Islet precursor cell (in vitro differentiated cells): ENCODE results near the gene RTL10.
"Not testable (repeated sequence)": the region's sequence is repeated elsewhere in the genome, so short reads cannot be mapped to it uniquely, and the experiment has no call there.

ENCODE experiments used
- DNase-seq: peaks from one replicate; pipeline ENCODE4 v3.0.0-alpha.2; 2018

Gene RTL10

GRCh38 chr22:19888131-19888746 lies 33.6 kb upstream of the RTL10 start:
- no peak for DNase-seq

DNA sequence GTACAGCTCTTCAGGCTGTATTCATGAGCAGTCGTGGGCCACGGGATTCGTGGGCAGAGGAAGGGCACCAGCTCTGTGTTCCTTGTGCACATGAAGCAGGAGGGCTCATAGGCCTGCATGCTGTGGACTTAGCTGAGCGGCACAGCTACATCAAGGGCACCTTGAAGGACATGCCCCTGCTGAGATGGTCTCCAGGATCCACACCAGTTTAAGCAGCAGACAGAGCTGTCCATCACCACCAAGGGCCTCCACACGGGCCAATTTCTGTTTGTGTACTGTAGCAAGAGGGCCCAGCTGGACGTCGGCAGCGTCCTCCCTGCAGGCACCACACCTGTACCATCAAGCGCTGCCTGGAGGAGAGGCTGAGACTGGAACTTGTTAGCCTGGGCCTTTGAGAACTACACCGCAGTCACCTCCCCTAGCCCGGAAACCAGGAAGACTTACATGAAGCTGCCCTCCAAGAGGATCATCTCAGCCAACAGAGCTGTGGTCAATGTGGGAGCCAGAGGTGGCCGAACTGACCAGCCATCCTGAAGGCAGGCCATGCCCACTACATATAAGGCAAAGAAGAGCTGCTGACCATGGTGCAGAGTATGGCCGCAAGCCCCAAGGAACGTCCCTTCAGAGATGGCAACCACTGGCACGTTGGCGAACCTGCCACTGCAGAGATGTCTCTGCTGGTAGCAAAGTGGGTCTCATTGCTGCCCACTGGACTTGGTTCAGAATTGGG lies 32.7 kb upstream of the RTL10 start:
- DNase-seq, result no peak

GRCh38 chr22:19886605-19887255 lies 32.1 kb upstream of the RTL10 start:
- DNase-seq, result no peak

- peak; percentile 69 for DNase-seq
Observed at GRCh38 chr22:19885841-19886592, 31.3 kb upstream of the RTL10 start.

GRCh38 chr22:19884954-19885751 lies 30.5 kb upstream of the RTL10 start:
- peak; percentile 50 for DNase-seq

DNA sequence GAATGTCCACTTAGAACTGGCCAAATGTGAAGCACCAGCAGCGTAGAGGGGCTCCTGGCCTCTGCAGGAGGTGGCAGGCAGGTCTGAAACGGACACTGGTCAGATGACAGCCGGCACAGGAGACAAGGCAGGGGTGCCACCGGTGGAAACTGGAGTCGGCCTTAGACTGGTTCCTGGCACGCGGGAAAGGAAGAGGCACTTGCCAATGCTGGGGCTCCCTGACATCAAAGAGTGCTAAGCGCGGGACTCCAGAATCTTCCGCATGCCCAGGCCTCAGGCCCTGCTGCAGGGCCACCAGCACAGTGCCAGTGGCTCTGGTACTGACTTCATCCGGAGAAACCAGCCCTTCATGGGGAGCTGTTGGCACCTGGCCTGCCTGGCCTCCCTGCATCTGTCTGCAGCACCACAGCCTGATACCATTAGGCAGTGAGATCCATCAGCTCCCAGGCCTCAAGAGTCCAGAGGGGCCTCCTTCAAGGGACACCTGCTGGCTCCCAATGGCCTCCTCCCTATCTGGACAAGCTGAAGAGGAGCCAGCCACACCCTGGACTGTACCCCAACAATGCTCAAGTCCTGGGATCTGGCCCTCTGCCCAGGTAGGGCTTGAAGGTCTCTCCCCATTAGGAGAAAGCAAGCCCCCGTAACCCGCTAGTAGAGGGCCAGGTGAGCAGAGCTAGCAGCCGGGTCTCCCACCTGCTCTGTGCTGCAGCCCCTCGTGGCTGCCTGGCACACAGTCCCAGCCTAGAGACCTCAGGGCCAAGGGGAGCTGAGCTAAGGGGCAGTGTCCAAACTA lies 29.7 kb upstream of the RTL10 start:
- peak; percentile 46 for DNase-seq

DNA sequence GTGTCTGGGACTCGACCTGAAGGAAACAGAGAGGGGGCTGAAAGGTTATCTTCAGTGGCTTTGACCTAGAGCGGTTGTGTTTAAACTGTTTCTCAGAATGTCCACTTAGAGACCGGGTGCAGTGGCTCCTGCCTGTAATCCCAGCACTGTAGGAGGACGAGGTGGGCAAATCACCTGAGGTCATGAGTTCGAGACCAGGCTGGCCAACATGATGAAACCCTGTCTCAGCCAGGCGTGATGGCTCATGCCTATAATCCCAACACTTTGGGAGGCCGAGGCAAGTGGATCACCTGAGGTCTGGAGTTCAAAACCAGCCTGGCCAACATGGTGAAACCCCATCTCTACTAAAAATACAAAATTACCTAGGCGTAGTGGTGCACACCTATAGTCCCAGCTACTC lies 28.8 kb upstream of the RTL10 start:
- DNase-seq, result not testable (repeated sequence)

DNA sequence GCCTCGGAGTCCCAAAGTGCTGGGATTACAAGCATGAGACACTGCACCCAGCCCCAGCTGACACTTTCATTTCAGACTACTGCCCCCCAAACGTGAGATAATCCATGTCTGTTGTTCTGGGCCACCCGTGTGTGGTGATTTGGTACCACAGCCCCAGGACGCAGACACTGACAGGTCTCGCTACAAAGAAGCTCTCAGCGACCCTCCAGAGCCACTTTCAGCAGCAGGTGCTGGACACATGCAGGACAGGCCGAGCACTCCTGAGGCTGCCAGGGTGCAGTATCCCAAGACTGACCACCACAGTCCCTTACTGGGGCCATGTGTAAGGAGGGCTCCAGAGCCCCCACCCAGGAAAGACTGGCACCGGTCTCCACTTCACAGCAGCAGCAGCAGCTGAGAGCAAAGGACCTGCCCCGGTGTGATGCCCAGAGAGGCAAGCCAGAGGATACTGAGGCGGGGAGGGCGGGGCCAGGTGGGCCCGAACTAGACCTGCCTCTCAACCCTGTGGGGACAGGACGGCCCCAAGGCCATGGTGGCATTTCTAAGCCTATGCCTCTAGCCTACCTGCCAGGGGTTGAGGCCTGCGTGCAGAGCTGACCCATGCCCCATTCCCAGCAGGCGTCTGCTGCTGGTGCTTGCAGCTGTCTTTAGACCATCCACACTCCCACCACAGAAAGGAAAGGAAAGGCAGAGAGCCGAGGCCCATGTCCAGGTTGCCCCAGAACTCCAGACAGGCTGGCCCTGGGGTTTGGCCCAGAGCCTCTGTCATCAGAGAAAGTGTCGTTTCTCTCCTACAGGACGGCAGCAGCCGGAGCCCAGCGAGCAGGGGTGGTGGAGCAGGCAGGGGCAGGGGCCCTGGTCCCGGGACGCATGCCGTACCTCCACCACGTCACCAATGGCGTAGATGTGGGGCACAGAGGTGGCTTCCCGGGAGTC lies 28.0 kb upstream of the RTL10 start:
- peak; percentile 53 for DNase-seq

- peak; percentile 99 for DNase-seq
Observed at GRCh38 chr22:19880786-19881569, 26.3 kb upstream of the RTL10 start.

DNA sequence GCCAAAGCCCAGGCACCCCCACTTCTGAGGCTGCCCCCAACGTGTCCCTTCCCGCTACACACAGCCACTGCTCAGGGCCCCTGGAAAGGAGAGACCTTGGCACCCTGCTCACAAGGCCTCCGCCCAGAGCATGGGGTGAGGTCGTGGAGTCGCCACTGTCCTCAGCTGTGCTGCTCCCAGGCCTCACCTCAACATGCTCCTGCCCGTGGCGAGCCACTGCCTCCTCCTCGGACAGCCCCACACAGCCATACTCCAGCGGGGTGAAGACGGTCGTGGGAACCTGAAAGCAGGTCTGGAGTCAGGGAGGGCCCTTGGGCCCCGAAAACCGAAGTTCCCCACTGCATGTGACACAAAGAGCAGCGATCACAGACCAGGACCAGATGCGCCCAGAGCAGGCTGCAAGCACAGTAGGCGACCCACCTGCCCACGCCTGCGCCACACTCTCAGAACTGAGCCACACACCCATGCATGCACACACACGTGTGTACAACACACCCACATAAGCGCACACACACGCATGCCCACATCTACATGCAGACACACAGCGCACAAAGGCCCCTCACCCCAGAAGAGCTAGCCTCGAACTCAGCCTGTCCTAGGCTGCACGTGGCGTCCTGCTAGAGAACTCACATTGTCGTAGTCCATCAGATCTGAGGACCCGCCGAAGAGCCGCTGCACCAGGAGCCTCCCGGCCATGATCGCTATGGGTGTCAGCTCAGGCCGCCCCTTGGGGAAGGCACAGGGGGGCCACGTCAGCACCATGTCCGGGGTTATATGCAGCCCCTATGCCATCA lies 25.5 kb upstream of the RTL10 start:
- DNase-seq, result peak; percentile 57

- no peak for DNase-seq
Observed at GRCh38 chr22:19879643-19879991, 24.9 kb upstream of the RTL10 start.

DNA sequence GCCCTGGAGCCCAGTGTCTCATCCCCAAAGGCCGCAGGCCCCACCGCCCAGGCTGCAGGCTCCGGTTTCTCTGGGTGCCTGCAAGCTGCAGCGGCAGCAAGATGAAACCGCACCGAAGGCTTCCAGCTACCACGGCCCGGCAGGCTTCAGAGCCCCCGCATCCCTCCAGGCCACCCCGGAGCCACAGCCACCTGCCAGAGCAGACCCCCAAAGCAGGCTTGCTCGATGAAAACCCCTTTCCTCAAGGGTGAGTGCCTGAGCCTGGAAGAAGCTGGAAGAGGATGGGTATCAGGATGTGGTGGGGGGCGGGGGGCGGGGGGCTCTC lies 24.5 kb upstream of the RTL10 start:
- DNase-seq, result peak; percentile 49

GRCh38 chr22:19878461-19879245 lies 24.0 kb upstream of the RTL10 start:
- DNase-seq, result peak; percentile 45

DNA sequence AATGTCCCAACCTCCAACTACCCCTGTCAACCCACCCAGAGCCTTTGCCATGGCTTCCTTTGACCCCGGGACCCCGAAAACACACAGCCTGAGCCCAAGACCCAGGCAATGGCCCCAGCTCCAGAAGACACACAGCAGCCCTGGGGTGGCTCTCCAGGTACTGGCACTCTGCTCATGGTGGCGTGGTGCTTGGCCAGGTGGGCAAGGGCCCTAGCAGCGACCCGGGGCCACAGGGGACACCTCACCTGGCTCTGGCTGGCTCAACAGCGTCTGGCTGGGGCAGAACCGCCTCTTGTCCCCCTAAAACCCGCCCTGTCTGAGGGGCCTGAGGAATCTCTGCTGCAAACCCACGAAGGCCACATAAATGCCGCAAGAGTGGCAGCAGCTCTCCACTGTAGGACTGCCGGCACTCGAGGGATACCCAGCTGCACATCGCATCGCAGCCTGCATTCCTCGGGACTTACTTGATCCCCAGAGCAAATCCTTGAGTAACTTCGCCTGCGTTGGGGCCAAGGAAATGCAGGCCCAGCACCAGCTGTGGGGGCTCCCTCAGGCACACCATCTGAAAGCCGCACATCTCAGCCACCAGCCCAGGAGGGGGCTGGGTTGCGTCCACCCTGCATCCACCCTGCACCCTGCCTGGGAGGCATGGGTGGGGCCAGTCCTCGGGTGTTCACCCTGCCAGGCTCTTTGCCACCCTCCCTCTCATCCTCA lies 23.1 kb upstream of the RTL10 start:
- peak; percentile 63 for DNase-seq

DNA sequence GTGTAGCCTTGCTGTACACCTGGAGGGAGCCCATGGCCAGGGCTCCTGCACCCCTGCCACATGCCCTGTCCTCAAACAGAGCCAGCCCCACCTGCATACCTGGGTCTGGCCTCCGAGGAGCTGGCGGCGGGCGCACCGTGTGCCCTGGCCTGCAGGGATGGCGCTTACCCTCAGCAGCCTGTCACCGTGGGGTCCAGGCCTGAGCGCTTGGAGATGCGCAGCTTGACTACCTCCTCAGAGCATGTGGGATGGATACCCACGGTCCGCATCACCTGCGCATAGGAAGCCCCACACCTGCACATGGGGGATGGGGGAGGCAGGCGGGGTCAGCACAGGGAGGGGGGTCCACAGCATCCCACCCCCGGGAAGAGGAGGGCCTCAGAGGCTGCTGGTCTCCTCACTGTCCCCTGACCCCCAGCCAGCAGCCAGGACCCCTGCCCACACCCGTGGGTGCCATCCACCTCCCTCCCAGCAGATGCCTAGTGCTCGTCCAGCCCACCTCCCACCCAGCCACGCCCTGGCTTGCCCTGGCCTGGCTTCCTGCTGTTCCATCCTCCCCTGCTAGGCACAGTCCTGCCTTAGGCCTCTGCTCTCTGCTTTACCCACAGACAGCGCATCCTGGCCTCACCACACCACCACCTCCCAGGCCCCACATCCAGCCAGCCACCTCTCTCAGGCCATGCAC lies 22.4 kb upstream of the RTL10 start:
- DNase-seq, result peak; percentile 49

- peak; percentile 52 for DNase-seq
Observed at GRCh38 chr22:19876314-19876940, 21.8 kb upstream of the RTL10 start.
